ENCODE measurements around the gene EZH2. TPM values are rescaled to one million over a fixed set of nuclear protein-coding genes. Genes with fewer than 3 reads are reported as not detected.

EZH2 gene
- polyA plus RNA-seq, 5 donors = 35.0 to 61.3 (median 48.7) TPM

GRCh38 chr7:148856891-148857290, 27.2 kb downstream of the EZH2 start:
- DNase-seq = no peak

GRCh38 chr7:148856578-148856881, 27.6 kb downstream of the EZH2 start:
- DNase-seq = no peak

GRCh38 chr7:148854983-148855382, 29.1 kb downstream of the EZH2 start:
- no peak for DNase-seq

DNA sequence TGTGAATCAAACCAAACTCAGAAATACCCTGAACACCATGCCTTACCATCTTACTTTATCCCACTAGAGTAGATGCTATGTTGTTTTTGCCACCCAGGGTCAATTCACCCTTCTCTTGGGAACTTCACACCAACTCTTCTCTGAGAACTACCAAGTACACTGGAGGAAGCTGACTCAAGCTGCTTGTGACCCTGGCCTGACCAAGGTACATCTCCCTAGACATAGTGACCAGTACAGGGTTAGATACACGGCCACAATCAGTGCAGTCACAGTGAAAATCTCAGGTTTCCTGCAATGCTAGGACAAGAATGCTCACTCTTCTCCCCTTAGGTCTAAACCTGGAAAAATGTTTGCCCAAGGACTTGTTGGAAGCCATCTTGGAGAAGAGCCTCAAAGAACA, 31.8 kb downstream of the EZH2 start:
- no peak for DNase-seq

DNA sequence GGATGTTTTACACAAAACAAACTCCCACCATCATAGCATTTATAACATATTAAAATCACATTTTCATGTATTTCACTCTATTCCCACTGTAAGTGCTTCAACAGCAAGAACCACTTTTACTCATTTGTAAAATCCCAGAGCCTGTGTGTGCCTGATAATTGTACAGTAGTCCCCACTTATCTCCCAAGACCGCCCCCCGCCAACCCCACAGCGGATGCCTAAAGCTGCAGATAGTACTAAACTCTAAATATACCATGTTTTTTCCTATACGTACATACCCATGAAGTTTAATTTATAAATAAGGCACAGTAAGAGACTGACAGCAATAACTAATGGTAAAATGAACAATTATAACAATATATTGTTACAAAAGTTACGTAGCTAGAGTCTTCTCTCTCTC, 33.5 kb downstream of the EZH2 start:
- DNase-seq = no peak

- no peak for DNase-seq
Observed at GRCh38 chr7:148849393-148850098, 34.5 kb downstream of the EZH2 start.

DNA sequence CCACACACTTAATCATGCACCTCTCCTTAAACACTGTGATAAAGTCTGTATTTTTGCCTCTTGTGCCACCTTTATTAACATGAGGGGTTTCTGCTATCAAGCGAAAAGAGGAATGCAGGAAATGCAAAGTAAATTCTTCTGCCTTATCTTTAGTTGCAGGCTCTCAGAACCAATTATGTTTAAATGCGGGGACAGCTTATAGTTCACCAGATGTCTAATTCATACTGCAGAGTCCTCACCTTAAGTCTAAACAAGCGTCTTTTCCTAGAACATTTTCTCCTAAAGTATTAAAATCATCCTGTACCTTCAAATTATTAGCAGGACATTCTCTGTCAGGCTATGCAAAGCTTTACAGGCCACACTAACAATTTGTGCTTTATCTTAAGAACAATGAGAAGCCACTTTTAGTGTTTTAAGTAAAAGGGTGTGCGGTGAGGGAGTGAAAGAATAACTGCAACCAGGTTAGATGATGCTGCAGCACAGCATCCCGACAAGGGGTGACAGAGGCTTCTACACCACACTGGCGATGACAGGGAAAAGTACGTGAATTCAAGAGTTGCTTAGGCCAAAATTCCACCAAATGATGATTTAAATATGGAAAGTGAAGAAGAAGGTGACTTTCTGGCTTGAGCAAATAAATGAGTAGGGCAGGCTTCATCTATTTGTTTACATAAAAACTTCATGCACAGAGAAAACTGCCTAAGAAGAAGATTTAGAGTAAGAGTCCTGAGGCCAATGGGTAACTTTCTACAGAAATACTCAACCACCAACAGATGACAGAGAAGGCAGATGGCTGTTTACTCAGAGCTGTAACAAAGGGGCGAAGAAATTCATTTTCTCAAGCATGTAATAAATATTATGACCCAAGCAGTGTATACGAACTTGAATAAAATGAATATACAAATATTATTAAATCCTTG, 36.0 kb downstream of the EZH2 start:
- no peak for DNase-seq

DNA sequence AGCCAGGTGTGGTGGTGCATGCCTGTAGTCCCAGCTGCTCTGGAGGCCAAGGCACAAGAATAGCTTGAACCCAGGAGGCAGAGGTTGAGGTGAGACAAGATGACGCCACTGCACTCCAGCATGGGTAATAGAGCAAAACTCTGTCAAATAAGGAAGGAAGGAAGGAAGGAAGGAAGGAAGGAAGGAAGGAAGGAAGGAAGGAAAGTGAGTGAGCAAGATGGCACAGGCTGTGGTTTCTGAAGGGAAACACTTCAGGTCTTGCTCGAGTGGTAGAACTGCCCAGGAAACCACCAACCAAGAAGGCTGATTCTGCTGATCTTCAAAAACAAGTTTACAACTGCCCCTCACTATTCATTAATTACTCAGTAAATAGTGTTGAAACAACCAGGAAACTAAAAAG, 45.2 kb downstream of the EZH2 start:
- DNase-seq = no peak

- DNase-seq = no peak
Observed at GRCh38 chr7:148835854-148836253, 48.2 kb downstream of the EZH2 start.

DNA sequence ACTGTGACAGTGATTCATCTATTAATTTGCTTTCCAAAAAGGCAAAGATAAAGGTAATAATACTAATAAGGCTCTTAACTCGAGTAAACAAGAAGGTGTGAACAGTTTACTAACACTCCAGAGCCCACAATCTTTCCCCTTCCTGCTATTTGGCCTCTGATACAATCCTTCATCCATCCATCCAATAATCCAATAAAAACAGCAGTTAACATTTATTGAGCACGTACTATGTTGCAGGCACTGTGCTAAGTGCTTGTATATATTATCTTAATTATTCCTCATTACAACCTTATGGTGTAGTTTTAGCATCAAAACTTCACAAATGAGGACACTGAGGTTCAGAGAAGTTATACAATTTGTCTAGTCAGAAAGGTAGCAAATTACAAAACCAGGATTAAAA, 49.5 kb downstream of the EZH2 start:
- no peak for DNase-seq

GRCh38 chr7:148831782-148832181, 52.3 kb downstream of the EZH2 start:
- no peak for DNase-seq

DNA sequence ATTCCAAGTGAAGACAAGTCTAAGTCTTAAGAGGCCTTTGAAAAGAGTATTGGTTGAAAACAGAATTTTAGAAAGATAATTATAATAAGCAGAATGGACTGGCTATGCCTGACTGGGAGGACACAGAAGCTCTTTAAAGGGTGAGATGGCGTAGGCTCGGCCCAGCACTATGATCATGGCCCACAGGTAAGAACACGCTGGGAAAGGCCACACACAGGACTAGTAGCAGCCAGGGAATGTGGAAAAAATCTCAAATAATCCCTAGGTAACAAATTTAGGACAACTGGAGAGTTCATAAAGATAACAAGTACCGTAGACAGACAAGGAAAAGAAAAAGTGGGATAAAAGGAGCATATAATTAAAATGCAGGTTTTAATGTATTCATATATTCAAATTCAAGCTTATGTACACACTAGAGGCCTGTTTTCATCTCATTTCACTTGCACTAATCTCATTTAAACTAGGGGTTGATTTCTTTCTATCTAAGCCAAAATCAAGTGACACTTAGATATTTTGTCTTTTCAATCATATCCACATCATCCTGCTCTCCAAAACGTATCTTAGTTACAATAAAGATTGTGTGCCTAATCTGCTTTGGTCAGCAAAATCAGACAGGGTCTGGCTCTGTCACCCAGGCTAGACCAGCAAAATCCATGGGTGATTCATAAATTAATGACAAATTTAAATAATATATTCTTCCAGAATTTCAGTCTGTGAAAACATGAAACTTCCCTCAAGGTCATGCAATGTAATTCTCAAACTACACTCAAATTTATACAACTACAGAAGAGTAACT, 53.0 kb downstream of the EZH2 start:
- no peak for DNase-seq

DNA sequence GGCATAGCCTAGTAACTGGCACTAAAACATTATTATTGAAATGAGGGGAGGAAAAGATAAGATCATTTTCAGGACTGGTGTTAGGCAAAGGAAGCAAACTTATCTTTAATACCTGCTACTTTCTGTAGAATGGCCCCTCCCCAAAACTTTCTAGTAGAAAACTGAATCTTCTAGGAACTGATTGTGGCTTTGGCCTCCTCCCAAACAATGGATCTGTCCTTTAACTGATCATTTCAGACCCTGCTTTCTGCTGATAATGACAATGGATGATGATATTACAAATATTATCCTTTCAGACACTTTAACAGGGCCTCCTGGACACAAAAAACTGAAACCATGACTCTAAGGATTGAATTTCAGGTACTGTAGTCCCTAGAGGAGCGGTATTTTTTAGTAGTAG, 55.1 kb downstream of the EZH2 start:
- DNase-seq = no peak

GRCh38 chr7:148825338-148825737, 58.8 kb downstream of the EZH2 start:
- no peak for DNase-seq

DNA sequence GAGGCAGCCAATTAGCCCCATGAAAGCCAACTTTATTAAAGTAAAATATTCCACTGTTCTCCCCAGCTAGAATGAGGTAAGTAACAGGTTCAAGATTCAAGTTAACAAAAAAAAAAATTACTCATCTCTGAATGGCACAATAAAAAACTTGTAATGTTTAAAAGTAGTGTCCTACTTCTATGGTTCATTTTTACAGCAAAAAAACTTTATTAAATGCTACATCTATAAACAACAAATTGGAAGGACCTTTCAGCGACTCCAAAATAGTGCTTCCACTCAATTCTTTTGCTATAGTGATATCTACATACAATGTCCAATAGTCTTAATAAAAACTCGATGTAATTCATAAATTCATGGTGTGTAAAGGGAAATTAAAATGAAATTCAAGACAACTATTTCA, 59.2 kb downstream of the EZH2 start:
- no peak for DNase-seq

- no peak for DNase-seq
Observed at GRCh38 chr7:148821422-148821821, 62.7 kb downstream of the EZH2 start.

DNA sequence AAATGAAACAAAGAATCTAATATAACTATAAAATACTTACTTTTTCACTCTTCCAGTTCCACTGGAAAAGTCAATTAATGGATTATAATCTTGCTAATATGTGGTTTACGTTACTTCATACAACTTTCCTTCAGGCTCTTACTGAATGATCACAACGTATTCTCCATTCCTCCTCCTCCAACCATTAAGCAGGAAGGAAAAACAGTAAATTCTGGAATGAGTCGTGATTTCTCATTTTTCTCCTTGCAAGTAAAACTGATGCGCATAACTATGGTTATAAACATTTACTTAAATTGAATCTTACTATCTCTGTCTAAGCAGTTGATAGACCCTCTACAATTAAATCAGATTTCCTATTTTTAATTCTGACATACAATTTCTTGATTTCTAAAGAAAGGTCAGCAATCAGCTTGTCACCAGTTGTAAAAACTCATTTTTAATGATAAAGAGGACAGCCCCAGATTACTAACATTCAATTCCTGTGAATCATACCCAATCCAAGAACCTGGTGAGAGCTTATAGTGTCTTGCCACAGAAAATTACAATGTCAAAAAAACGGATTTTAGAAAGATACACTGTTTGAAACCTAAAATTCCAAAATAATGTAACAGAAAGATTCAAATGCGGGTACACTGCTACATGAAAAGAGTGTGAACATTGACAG, 64.3 kb downstream of the EZH2 start:
- DNase-seq = no peak

GRCh38 chr7:148815612-148816011, 68.5 kb downstream of the EZH2 start:
- DNase-seq = no peak

- DNase-seq = no peak
Observed at GRCh38 chr7:148814922-148815559, 69.0 kb downstream of the EZH2 start.

- no peak for DNase-seq
Observed at GRCh38 chr7:148813890-148814289, 70.2 kb downstream of the EZH2 start.

GRCh38 chr7:148811892-148812291, 72.2 kb downstream of the EZH2 start:
- no peak for DNase-seq

GRCh38 chr7:148809856-148810255, 74.2 kb downstream of the EZH2 start:
- DNase-seq = no peak
